H9 (cell line): Measurements from ENCODE around the gene OR5H2. TPM values are rescaled to one million over a fixed set of nuclear protein-coding genes. Genes with fewer than 3 reads are reported as not detected.
A peak's percentile ranks its signal among the peaks of the same experiment; 100 is the strongest.

Experiments
- DNase-seq: peaks from one replicate; pipeline ENCODE4 v3.0.0-alpha.2; 2017
- H2AFZ ChIP-seq: one replicate; pipeline ENCODE4 v1.6.1; 2013; ENCODE audit warnings: mild to moderate bottlenecking, low read length, control low read depth, moderate library complexity
- H2AK5ac ChIP-seq: 2 replicates; pipeline ENCODE4 v1.6.1; 2013; ENCODE audit warnings: low read length, control low read depth, mixed read lengths; ENCODE audit not compliant: insufficient read length
- H2BK120ac ChIP-seq: one replicate; pipeline ENCODE4 v1.6.1; 2013; ENCODE audit warnings: low read depth, mild to moderate bottlenecking, low read length, control low read depth, inconsistent platforms; ENCODE audit not compliant: poor library complexity, severe bottlenecking
- H2BK12ac ChIP-seq: 2 replicates; pipeline ENCODE4 v1.6.1; 2013; ENCODE audit warnings: low read length, control low read depth, mixed read lengths, low read depth; ENCODE audit not compliant: insufficient read length
- H2BK15ac ChIP-seq: 2 replicates; pipeline ENCODE4 v1.6.1; 2013; ENCODE audit warnings: low read depth, low read length, control low read depth
- H2BK20ac ChIP-seq: one replicate; pipeline ENCODE4 v1.6.1; 2013; ENCODE audit warnings: low read depth, mild to moderate bottlenecking, low read length, control low read depth, inconsistent platforms; ENCODE audit not compliant: poor library complexity, severe bottlenecking
- H2BK5ac ChIP-seq: 2 replicates; pipeline ENCODE4 v1.6.1; 2013; ENCODE audit warnings: low read length, control low read depth, mixed read lengths; ENCODE audit not compliant: insufficient read length
- H3K14ac ChIP-seq: 2 replicates; pipeline ENCODE4 v1.6.1; 2013; ENCODE audit warnings: low read length, control low read depth; ENCODE audit not compliant: insufficient read depth
- H3K18ac ChIP-seq: 2 replicates; pipeline ENCODE4 v1.6.1; 2013; ENCODE audit warnings: low read depth, mild to moderate bottlenecking, mixed read lengths, low read length, control low read depth; ENCODE audit not compliant: insufficient read length
- H3K23ac ChIP-seq: 2 replicates; pipeline ENCODE4 v1.6.1; 2013; ENCODE audit warnings: low read length, control low read depth, mixed read lengths, low read depth; ENCODE audit not compliant: insufficient read length
- H3K23me2 ChIP-seq: 2 replicates; pipeline ENCODE4 v1.6.1; 2013; ENCODE audit warnings: low read depth, mild to moderate bottlenecking, mixed read lengths, low read length, control low read depth; ENCODE audit not compliant: insufficient read length, poor library complexity, severe bottlenecking
- H3K27ac ChIP-seq: 2 replicates; pipeline ENCODE4 v1.5.1; 2013; ENCODE audit warnings: low read length, control low read depth, mixed read lengths, low read depth; ENCODE audit not compliant: insufficient read length
- H3K27me3 ChIP-seq: 2 replicates; pipeline ENCODE4 v1.6.1; 2013; ENCODE audit warnings: low read length, control low read depth, inconsistent platforms; ENCODE audit not compliant: insufficient read depth
- H3K4ac ChIP-seq: 2 replicates; pipeline ENCODE4 v1.6.1; 2013; ENCODE audit warnings: low read depth, mild to moderate bottlenecking, control low read depth, inconsistent platforms, low read length, moderate library complexity
- H3K4me1 ChIP-seq: 2 replicates; pipeline ENCODE4 v1.6.1; 2013; ENCODE audit warnings: low read length, control low read depth, inconsistent platforms; ENCODE audit not compliant: insufficient read depth
- H3K4me2 ChIP-seq: 2 replicates; pipeline ENCODE4 v1.6.1; 2013; ENCODE audit warnings: low read length, control low read depth, mixed read lengths; ENCODE audit not compliant: insufficient read length, insufficient read depth
- H3K56ac ChIP-seq: 2 replicates; pipeline ENCODE4 v1.6.1; 2013; ENCODE audit warnings: low read depth, mild to moderate bottlenecking, mixed read lengths, low read length, control low read depth; ENCODE audit not compliant: insufficient read length
- H3K79me1 ChIP-seq: 2 replicates; pipeline ENCODE4 v1.6.1; 2013; ENCODE audit warnings: low read depth, mild to moderate bottlenecking, moderate library complexity, low read length, control low read depth, inconsistent platforms; ENCODE audit not compliant: insufficient read depth, poor library complexity, severe bottlenecking
- H3K79me2 ChIP-seq: 2 replicates; pipeline ENCODE4 v1.6.1; 2013; ENCODE audit warnings: low read length, control low read depth, inconsistent platforms; ENCODE audit not compliant: insufficient read depth
- H3K9ac ChIP-seq: 2 replicates; pipeline ENCODE4 v1.6.1; 2013; ENCODE audit warnings: low read length, control low read depth, mixed read lengths; ENCODE audit not compliant: insufficient read length; ENCODE audit errors: extremely low read depth
- H3K9me3 ChIP-seq: one replicate; pipeline ENCODE4 v1.6.1; 2013; ENCODE audit warnings: low read depth, low read length, inconsistent platforms; ENCODE audit not compliant: control insufficient read depth
- H3T11ph ChIP-seq: one replicate; pipeline ENCODE4 v1.6.1; 2013; ENCODE audit warnings: mild to moderate bottlenecking, low read length, control low read depth, inconsistent platforms
- H4K20me1 ChIP-seq: one replicate; pipeline ENCODE4 v1.6.1; 2013; ENCODE audit not compliant: control insufficient read depth, insufficient read length, insufficient read depth
- H4K5ac ChIP-seq: 2 replicates; pipeline ENCODE4 v1.6.1; 2013; ENCODE audit warnings: low read depth, mild to moderate bottlenecking, mixed read lengths, low read length, control low read depth; ENCODE audit not compliant: insufficient read length
- H4K8ac ChIP-seq: replicated peaks from 2 replicates; pipeline ENCODE4 v1.6.1; 2013; ENCODE audit warnings: low read length, control low read depth, mixed read lengths, low read depth; ENCODE audit not compliant: insufficient read length
- H4K91ac ChIP-seq: 2 replicates; pipeline ENCODE4 v1.6.1; 2013; ENCODE audit warnings: low read depth, mild to moderate bottlenecking, moderate library complexity, mixed read lengths, low read length, control low read depth; ENCODE audit not compliant: insufficient read length
- H3K27ac Mint-ChIP-seq, 3 experiments: 2 replicates in 2 of 3; 3 replicates in 1 of 3; pipeline ENCODE4 v1.8.0; 2020 to 2021; ENCODE audit warnings: mixed read lengths in 3 of 3, mild to moderate bottlenecking in 1 of 3, moderate library complexity in 1 of 3
- H3K27me3 Mint-ChIP-seq: 2 replicates; pipeline ENCODE4 v1.8.0; 2021; ENCODE audit warnings: low read depth, mild to moderate bottlenecking, moderate library complexity, mixed read lengths
- H3K36me3 Mint-ChIP-seq, 3 experiments: 2 replicates in 2 of 3; 3 replicates in 1 of 3; pipeline ENCODE4 v1.8.0; 2020 to 2021; ENCODE audit warnings: low read depth in 3 of 3, mixed read lengths in 3 of 3; ENCODE audit not compliant: insufficient read depth in 1 of 3
- H3K4me1 Mint-ChIP-seq, 2 experiments: 2 replicates each; pipeline ENCODE4 v1.8.0; 2020; ENCODE audit warnings: mixed read lengths in 2 of 2
- H3K4me3 Mint-ChIP-seq, 2 experiments: 2 replicates in 1 of 2; 3 replicates in 1 of 2; pipeline ENCODE4 v1.8.0; 2020 to 2021; ENCODE audit warnings: mild to moderate bottlenecking in 2 of 2, mixed read lengths in 2 of 2, moderate library complexity in 1 of 2
- H3K9me3 Mint-ChIP-seq, 2 experiments: 2 replicates in 1 of 2; 3 replicates in 1 of 2; pipeline ENCODE4 v1.8.0; 2020; ENCODE audit warnings: mild to moderate bottlenecking in 2 of 2, mixed read lengths in 2 of 2, moderate library complexity in 1 of 2
- WGBS: extraction: QIAGEN DNeasy Blood & Tissue Kit; methylation state at CpG from one replicate; pipeline ENCODE4 v1.1.7; 2013; ENCODE audit warnings: missing lambda C conversion rate, low lambda C conversion rate, mixed read lengths; ENCODE audit not compliant: insufficient read length; ENCODE audit errors: extremely low coverage; 5-methylcytosine and 5-hydroxymethylcytosine counted together
- total RNA-seq: library from RNA; stranded (reverse); gene quantifications from 2 replicates; pipeline ENCODE4 v1.2.1, GENCODE V29; 2021
- TF ChIP-seq, protein P1 (sequence below): fragments of 200-600 bp; sonication (generic); conservative IDR thresholded peaks from 3 replicates; pipeline ENCODE4 v1.8.0; 2021; ENCODE audit warnings: antibody characterized with exemption, mild to moderate bottlenecking

Gene OR5H2
- total RNA-seq, 1 experiment from 2014 or later = not detected

- peaks cover 0 to 11% of the 10 kb centered on the region in 2 experiments; a peak in 2 of 5 replicates for H3K9me3 Mint-ChIP-seq
- H3K4me2 ChIP-seq = no peak overlapping the region
- H3T11ph ChIP-seq = no peak overlapping the region
- H3K23me2 ChIP-seq = no peaks in the 10 kb centered on the region
- H3K36me3 Mint-ChIP-seq = peaks cover 2 to 10% (median 3%) of the 10 kb centered on the region in 3 experiments; a peak in 4 of 7 replicates
- H3K79me2 ChIP-seq = no peaks in the 10 kb centered on the region
- H2BK20ac ChIP-seq = no peak overlapping the region
- no peaks in the 10 kb centered on the region; the same call in 1 of the 2 replicates for H3K27me3 Mint-ChIP-seq
- no peaks in the 10 kb centered on the region for H3K9me3 ChIP-seq
- H3K4ac ChIP-seq = no peak overlapping the region
- H3K79me1 ChIP-seq = no peaks in the 10 kb centered on the region
- H2BK15ac ChIP-seq = no peak overlapping the region
- no peak overlapping the region for H2BK120ac ChIP-seq
- no peak overlapping the region for H3K23ac ChIP-seq
- 0 out of 7 replicates have a peak overlapping the region, but pooled peaks of 1 of the 3 experiments have one; percentile 9 for H3K27ac Mint-ChIP-seq
- no peaks in the 10 kb centered on the region for H3K27me3 ChIP-seq
- no peak overlapping the region for H3K14ac ChIP-seq
- H3K56ac ChIP-seq = no peak overlapping the region
- H3K4me3 Mint-ChIP-seq = no peak overlapping the region
- peaks cover 25 to 32% of the 10 kb centered on the region in 2 experiments for H3K4me1 Mint-ChIP-seq
- H2BK5ac ChIP-seq = no peak overlapping the region
- DNase-seq = no peak
- no peak overlapping the region for H2BK12ac ChIP-seq
- no peak overlapping the region for H3K27ac ChIP-seq
- no peak overlapping the region for H2AFZ ChIP-seq
- TF ChIP-seq, protein P1, sequence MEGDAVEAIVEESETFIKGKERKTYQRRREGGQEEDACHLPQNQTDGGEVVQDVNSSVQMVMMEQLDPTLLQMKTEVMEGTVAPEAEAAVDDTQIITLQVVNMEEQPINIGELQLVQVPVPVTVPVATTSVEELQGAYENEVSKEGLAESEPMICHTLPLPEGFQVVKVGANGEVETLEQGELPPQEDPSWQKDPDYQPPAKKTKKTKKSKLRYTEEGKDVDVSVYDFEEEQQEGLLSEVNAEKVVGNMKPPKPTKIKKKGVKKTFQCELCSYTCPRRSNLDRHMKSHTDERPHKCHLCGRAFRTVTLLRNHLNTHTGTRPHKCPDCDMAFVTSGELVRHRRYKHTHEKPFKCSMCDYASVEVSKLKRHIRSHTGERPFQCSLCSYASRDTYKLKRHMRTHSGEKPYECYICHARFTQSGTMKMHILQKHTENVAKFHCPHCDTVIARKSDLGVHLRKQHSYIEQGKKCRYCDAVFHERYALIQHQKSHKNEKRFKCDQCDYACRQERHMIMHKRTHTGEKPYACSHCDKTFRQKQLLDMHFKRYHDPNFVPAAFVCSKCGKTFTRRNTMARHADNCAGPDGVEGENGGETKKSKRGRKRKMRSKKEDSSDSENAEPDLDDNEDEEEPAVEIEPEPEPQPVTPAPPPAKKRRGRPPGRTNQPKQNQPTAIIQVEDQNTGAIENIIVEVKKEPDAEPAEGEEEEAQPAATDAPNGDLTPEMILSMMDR = no peak
- no peak overlapping the region for H4K5ac ChIP-seq
- H3K18ac ChIP-seq = no peak overlapping the region
- H3K4me1 ChIP-seq = peaks cover 2% of the 10 kb centered on the region; the same call in 1 of the 2 replicates
- no peaks in the 10 kb centered on the region for H4K20me1 ChIP-seq
- no peak overlapping the region for H4K91ac ChIP-seq
- no CpG with 5 or more reads among the region's 7 CpGs for WGBS
- no peak overlapping the region for H2AK5ac ChIP-seq
- no peak overlapping the region for H3K9ac ChIP-seq
- H4K8ac ChIP-seq = no peak overlapping the region
These were observed 38.5 kb upstream of the OR5H2 start for GRCh38 chr3:98243843-98244242.
